Hematopoietic multipotent progenitor cell treated with erythropoietin and hydrocortisone succinate and interleukin-3 and kit ligand, for 17 days (in vitro differentiated cells): Measurements from ENCODE around the gene BIRC3.

Experiments
- DNase-seq: peaks from one replicate; pipeline ENCODE4 v3.0.0-alpha.2; 2015; ENCODE audit warnings: low spot score

Gene BIRC3

DNA sequence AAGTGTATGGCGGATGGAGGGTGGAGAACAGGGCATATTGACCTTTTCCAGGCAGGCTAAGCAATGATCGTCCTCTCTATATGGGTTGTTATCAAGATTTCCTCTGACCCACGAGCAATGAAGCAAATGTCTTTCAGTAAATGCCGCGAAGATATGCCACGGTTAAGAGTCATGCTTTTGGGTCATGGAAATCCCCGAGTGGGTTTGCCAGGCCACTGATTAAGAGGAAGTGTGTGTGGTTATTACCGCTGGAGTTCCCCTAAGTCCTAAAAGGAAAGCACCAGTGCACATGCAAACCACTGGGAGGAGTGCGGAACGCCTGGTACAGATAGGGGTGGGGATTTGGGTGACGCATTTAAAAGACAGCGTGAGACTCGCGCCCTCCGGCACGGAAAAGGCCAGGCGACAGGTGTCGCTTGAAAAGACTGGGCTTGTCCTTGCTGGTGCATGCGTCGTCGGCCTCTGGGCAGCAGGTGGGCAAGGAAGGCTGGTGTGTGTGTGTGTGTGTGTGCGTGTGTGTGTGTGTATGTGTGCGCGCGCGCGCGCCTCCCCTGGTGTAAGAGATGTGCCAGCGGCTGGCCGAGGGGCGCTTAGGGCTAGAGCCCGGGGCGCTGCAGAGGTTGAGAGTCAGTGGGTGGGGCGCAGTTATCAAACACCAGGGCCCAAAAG is at the start of gene BIRC3:
Gene BIRC3, plus strand, starts transcription at position 386 of the 669 bp plus-strand sequence. CDS start 7,026 bp downstream, outside the sequence.
- peak; percentile 83 for DNase-seq

- no peak for DNase-seq
These were observed 49.7 kb upstream of the BIRC3 start for GRCh38 chr11:102267609-102268008.

- DNase-seq = peak; percentile 79
These were observed 49.0 kb upstream of the BIRC3 start for GRCh38 chr11:102268083-102268984.

GRCh38 chr11:102268985-102269470 is 48.3 kb upstream of the BIRC3 start:
- no peak for DNase-seq

DNA sequence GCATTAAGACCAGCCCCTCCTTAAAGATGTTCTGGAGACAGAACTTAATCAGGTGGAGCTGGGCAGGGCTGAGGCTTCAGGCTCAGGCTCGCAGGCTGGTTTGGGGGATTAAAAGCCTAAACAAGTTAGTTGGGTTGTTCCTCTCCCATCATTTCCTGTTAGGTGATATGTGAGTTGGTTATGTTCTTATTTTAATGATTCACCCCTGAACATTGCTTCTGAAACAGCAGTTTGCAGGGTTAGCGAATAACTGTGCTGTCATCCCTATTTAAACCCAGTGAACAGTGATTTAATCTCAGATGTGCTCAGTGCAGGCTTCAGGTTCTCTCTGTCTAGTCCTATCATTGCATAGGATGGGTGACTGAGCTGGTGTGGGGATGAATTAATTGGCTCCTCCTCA is 47.4 kb upstream of the BIRC3 start:
- DNase-seq = no peak

GRCh38 chr11:102272047-102272824 is 45.0 kb upstream of the BIRC3 start:
- DNase-seq = no peak

GRCh38 chr11:102274628-102275027 is 42.7 kb upstream of the BIRC3 start:
- no peak for DNase-seq

GRCh38 chr11:102276362-102276761 is 40.9 kb upstream of the BIRC3 start:
- no peak for DNase-seq

DNA sequence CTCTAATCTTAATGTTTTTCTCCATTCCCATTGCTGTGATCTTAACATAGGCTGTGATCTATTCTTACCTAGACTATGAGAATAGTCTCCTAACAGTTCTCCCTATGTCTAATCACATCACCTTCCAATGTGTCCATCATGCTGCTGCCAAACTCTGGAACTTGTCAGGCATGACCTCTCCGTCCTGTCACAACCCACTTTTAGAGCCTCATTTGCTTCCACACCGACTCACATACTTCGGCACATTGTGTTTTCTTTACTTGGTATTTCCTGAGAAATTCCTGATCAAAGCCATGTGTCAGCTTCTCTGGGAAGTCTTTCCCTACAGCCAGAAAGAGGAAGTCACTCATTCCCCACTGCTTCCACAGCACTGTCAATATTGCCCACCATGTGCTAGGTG is 40.5 kb upstream of the BIRC3 start:
- no peak for DNase-seq

GRCh38 chr11:102279641-102280170 is 37.6 kb upstream of the BIRC3 start:
- no peak for DNase-seq

DNA sequence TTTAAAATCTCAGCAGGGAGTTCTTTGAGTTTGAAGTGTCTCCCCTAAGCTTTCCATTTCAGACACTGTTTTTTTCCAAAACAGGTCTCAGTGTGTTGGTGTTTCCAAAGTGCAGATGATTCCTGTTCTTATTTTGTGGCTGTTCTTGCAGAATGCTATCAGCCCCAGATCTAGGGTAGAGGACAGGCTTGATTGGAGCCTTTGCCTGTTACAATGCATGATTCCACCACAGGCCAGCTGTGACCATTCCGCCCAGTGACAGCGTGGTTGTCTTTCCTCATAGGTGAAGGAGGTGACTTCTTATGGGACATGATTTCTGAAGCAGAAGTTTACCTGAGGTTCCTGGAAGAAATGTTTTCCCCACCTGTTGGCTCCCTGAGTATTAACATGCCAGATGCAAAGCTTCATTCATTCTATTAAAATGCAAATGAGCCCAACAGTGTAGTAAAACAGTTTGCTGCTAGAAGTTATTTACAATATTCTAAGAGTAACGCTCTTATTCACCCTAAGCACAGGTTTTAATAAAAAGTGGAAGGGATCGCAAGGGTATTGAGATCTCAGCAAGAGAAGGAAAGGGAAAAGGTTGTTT is 36.9 kb upstream of the BIRC3 start:
- DNase-seq = no peak

DNA sequence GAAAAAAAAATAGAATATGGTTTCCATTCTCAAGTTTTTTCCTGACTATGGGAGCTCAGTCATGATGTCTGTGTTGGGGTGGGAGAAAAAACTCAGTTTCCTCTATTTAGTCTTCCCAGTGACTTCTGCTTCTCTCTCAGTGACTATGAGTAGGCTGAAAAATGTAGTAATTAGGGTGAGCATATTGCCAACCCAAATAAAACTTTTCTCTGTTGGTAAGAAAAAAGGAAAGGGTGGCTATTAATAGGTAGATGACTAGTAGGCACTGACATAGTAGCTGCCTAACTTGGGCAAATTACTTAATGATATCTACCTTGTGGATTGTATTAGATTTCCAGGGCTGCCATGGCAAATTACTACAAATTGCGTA is 34.2 kb upstream of the BIRC3 start:
- no peak for DNase-seq

DNA sequence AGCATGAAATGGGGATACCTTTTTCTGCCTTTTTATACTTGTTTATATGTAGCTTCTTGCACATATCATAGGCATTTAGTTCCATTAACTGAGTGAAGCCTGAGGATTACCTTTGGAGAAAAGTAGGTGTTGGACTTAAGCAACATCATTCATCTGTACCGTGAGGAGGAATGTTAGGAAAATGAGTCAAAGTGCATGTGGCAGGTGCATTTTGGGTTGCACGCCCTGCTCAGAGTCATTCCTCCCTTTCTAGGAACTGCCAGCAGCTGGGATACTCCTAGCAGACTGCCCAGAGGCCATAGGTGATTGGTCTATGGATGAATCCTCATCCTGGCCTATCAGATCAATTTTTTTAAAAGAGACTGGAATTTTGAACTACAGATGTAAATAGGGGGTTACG is 33.3 kb upstream of the BIRC3 start:
- no peak for DNase-seq

DNA sequence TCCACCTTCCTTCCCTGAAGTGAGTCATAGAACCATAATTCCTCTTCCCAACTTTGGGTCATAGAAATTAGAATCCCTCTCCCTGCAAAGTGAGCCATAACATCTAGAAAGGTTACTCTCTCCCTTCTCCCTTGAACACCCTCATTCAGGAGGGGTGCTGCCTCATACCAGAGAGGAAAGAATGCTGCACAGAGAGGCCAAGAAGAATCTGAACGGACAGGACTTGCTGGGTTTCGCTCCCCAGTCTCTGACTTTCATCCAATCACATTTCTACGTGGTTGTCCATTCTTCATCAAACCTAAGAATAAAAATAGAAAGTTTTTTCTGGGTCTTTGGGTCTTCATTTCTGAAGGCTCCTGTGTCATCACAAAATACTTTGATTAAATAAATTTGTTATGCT is 31.0 kb upstream of the BIRC3 start:
- no peak for DNase-seq

- peak; percentile 78 for DNase-seq
These were observed 29.1 kb upstream of the BIRC3 start for GRCh38 chr11:102287964-102288724.

- no peak for DNase-seq
These were observed 28.6 kb upstream of the BIRC3 start for GRCh38 chr11:102288725-102289083.

- no peak for DNase-seq
These were observed 27.7 kb upstream of the BIRC3 start for GRCh38 chr11:102289592-102289991.

DNA sequence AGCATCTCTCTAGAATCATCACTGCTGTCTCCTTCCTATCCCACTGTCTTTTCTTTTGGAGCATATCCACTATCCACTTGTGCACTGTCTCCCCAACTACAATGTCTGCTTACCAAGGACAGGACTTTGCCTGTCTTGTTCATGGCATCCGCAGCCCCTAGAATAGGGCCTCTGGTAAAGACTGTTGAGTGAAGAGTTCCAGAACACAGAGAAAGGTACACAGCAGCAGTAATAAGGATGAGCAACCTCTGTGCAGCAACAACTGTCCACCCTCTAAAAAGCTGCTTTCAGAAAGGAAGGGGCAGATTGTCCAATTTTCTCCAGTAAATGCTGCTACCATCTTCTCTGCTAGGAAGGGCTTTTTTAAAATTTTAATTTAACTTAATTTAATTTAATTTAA is 25.5 kb upstream of the BIRC3 start:
- no peak for DNase-seq

GRCh38 chr11:102292933-102293332 is 24.4 kb upstream of the BIRC3 start:
- no peak for DNase-seq

DNA sequence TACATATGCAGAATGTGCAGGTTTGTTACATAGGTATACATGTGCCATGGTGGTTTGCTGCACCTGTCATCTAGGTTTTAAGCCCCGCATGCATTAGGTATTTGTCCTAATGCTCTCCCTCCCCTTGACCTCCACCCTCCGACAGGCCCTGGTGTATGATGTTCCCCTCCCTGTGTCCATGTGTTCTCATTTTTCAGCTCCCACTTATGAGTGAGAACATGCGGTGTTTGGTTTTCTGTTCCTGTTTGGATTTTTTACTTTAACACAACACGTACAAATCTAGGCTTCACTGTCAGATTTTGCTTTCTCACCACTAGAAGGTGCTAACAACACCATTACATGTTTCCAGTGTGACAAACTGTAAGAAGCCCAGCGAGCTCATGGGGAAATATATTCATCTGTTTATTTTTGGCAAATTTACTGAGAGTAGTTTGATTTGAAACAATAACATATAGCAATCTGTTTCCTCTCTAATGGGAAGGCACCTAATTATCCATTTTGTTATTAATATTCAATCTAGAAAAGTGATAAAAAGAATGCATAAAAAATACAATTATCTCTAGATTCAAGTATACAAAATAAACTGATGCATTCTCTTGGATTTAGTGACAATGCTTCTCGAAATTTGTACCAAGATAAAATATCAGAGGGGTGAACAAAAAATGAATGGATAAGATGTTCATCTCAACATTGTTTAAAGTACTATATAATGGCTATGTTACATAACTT is 23.2 kb upstream of the BIRC3 start:
- peak; percentile 44 for DNase-seq
